Loucy (cell line): ENCODE data around the gene ARHGEF17.

Source experiments
- CTCF ChIP-seq: fragments of 200-600 bp; sonication (generic); conservative IDR thresholded peaks from 2 replicates; pipeline ENCODE4 v1.5.1; 2014; ENCODE audit warnings: mild to moderate bottlenecking, antibody characterized with exemption, low read length
- EZH2phosphoT487 ChIP-seq: fragments of 200-600 bp; IDR thresholded peaks from 2 replicates; pipeline ENCODE4 v1.6.1; 2018; ENCODE audit warnings: antibody characterized with exemption, mild to moderate bottlenecking, moderate library complexity, borderline replicate concordance

- TF ChIP-seq EZH2phosphoT487 (no peak), CTCF (peak; percentile 98)
These were observed 43.0 kb downstream of the ARHGEF17 start for GRCh38 chr11:73350908-73351636.
